Measurements from ENCODE around the gene ZNF579. TPM values are rescaled to one million over a fixed set of nuclear protein-coding genes. Genes with fewer than 3 reads are reported as not detected.

ZNF579 gene
- total RNA-seq, 1 donor = 6.9 TPM

GRCh38 chr19:55552206-55552605 lies 28.4 kb downstream of the ZNF579 start:
- Histone ChIP-seq H3K9me3 (ENCODE audit: low read depth, low read length) (no peaks in the 10 kb centered on the region), H3K27ac (ENCODE audit: low read depth, low read length) (peak overlapping the region; percentile 80)
- TF ChIP-seq CTCF (IDR thresholded peaks at IDR 0.05; ENCODE audit: extremely low read depth, low read depth, low read length) = no peak

GRCh38 chr19:55550321-55550650 lies 30.4 kb downstream of the ZNF579 start:
- Histone ChIP-seq H3K4me3 (ENCODE audit: insufficient read depth, low read length) (peak overlapping the region; percentile 40), H3K79me2 (ENCODE audit: insufficient read depth, low read length) (no peaks in the 10 kb centered on the region), H3K36me3 (ENCODE audit: insufficient read depth, low read length) (no peaks in the 10 kb centered on the region), H2AFZ (ENCODE audit: low read length) (peak overlapping the region; percentile 74), H3K4me1 (ENCODE audit: insufficient read depth, low read length) (peaks cover 43% of the 10 kb centered on the region), H4K20me1 (ENCODE audit: insufficient read depth, low read length) (no peaks in the 10 kb centered on the region), H3K27ac (ENCODE audit: low read depth, low read length) (peak overlapping the region; percentile 87), H3K9me3 (ENCODE audit: low read depth, low read length) (no peaks in the 10 kb centered on the region), H3K4me2 (ENCODE audit: insufficient read depth, low read length) (peak overlapping the region; percentile 73), H3K27me3 (ENCODE audit: insufficient read depth, low read length) (no peaks in the 10 kb centered on the region)
- TF ChIP-seq CTCF (IDR thresholded peaks at IDR 0.05; ENCODE audit: extremely low read depth, low read depth, low read length) = no peak
- peak; percentile 2 for DNase-seq (ENCODE audit: insufficient read length, low spot score, missing footprints)

More at GRCh38 chr19:55552206-55552605, 28.4 kb downstream of the ZNF579 start:
- peak; percentile 2 for DNase-seq (ENCODE audit: insufficient read length, low spot score, missing footprints)
- Histone ChIP-seq H3K79me2 (ENCODE audit: insufficient read depth, low read length) (no peaks in the 10 kb centered on the region), H3K4me1 (ENCODE audit: insufficient read depth, low read length) (peaks cover 39% of the 10 kb centered on the region), H2AFZ (ENCODE audit: low read length) (no peak overlapping the region), H4K20me1 (ENCODE audit: insufficient read depth, low read length) (no peaks in the 10 kb centered on the region), H3K4me2 (ENCODE audit: insufficient read depth, low read length) (peak overlapping the region; percentile 38), H3K27me3 (ENCODE audit: insufficient read depth, low read length) (no peaks in the 10 kb centered on the region), H3K4me3 (ENCODE audit: insufficient read depth, low read length) (no peak overlapping the region), H3K36me3 (ENCODE audit: insufficient read depth, low read length) (no peaks in the 10 kb centered on the region)

GRCh38 chr19:55549500-55550320 lies 30.9 kb downstream of the ZNF579 start:
- peak; percentile 8 for TF ChIP-seq CTCF (IDR thresholded peaks at IDR 0.05; ENCODE audit: extremely low read depth, low read depth, low read length)

GRCh38 chr19:55546822-55547614 lies 33.6 kb downstream of the ZNF579 start:
- Histone ChIP-seq H3K79me2 (ENCODE audit: insufficient read depth, low read length) (no peaks in the 10 kb centered on the region), H2AFZ (ENCODE audit: low read length) (no peak overlapping the region), H3K4me1 (ENCODE audit: insufficient read depth, low read length) (peaks cover 25% of the 10 kb centered on the region), H3K4me3 (ENCODE audit: insufficient read depth, low read length) (peak overlapping the region; percentile 16), H3K9me3 (ENCODE audit: low read depth, low read length) (no peaks in the 10 kb centered on the region), H3K27ac (ENCODE audit: low read depth, low read length) (peak overlapping the region; percentile 84), H3K4me2 (ENCODE audit: insufficient read depth, low read length) (peak overlapping the region; percentile 65), H3K36me3 (ENCODE audit: insufficient read depth, low read length) (no peaks in the 10 kb centered on the region), H3K27me3 (ENCODE audit: insufficient read depth, low read length) (no peaks in the 10 kb centered on the region), H4K20me1 (ENCODE audit: insufficient read depth, low read length) (no peaks in the 10 kb centered on the region)
- TF ChIP-seq CTCF (IDR thresholded peaks at IDR 0.05; ENCODE audit: extremely low read depth, low read depth, low read length) = no peak
- peak; percentile 97 for DNase-seq (ENCODE audit: insufficient read length, low spot score, missing footprints)

More at GRCh38 chr19:55549500-55550320, 30.9 kb downstream of the ZNF579 start:
- Histone ChIP-seq H3K27me3 (ENCODE audit: insufficient read depth, low read length) (no peaks in the 10 kb centered on the region), H2AFZ (ENCODE audit: low read length) (peak overlapping the region; percentile 74), H4K20me1 (ENCODE audit: insufficient read depth, low read length) (no peaks in the 10 kb centered on the region), H3K4me1 (ENCODE audit: insufficient read depth, low read length) (peaks cover 43% of the 10 kb centered on the region), H3K79me2 (ENCODE audit: insufficient read depth, low read length) (no peaks in the 10 kb centered on the region), H3K27ac (ENCODE audit: low read depth, low read length) (peak overlapping the region; percentile 87), H3K36me3 (ENCODE audit: insufficient read depth, low read length) (no peaks in the 10 kb centered on the region), H3K9me3 (ENCODE audit: low read depth, low read length) (no peaks in the 10 kb centered on the region), H3K4me3 (ENCODE audit: insufficient read depth, low read length) (peak overlapping the region; percentile 40), H3K4me2 (ENCODE audit: insufficient read depth, low read length) (peak overlapping the region; percentile 73)
- DNase-seq (ENCODE audit: insufficient read length, low spot score, missing footprints) = peak; percentile 97

Data from osteoblast (primary cell).